ENCODE data around the gene TUBB1.
"Not testable (repeated sequence)": the region's sequence is repeated elsewhere in the genome, so short reads cannot be mapped to it uniquely, and the experiment has no call there.

Gene TUBB1

DNA sequence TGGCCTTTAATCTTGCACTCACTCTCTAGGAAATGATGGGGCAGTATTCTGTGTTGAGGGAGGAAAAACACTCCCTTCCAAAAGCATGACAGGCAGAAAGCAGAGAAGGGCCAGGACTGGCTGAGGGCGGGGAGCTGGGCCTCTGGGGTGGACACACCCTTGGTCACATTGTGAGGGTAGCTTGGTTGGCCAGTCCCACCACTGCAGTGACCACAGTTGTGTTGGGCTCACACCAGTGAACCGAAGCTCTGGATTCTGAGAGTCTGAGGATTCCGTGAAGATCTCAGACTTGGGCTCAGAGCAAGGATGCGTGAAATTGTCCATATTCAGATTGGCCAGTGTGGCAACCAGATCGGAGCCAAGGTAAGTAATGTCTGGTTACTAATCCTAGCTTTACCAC, at the start of gene TUBB1:
Gene TUBB1, plus strand, starts transcription at position 213 of the 400 bp plus-strand sequence. Its CDS starts 94 bp downstream, at position 307.
- DNase-seq, result peak; percentile 43

DNA sequence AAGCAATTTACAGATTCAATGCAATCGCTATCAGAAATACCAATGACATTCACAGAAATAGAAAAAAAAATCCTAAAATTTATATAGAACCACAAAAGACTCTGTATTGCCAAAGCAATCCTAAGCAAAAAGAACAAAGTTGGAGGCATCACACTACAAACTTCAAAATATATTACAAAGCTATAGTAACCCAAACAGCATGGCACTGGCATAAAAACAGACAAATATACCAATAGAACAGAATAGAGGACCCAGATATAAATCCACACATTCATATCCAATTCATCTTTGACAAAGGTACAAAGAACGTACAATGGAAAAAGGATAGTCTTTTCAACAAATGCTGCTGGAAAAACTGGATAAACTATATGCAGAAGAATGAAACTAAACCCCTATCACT, 49.8 kb upstream of the TUBB1 start:
- no peak for DNase-seq

DNA sequence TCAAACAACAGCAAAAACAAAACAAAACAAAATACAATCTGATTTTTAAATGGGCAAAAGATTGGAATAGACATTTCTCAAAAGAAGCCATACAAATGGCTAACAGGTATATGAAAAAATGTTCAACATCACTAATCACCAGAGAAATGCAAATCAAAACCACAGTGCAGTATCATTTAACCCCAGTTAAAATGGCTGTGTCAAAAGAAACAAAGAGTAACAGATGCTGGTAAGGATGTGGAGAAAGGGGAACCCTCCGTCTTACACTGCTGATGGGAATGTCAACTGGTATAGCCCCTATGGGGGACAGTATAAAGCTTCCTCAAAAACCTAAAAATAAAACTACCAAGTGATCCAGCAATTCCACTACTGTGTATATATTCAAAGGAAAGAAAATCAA, 49.1 kb upstream of the TUBB1 start:
- no peak for DNase-seq

- DNase-seq, result no peak
Observed at GRCh38 chr20:58971429-58971828, 47.8 kb upstream of the TUBB1 start.

GRCh38 chr20:58973179-58973578, 46.0 kb upstream of the TUBB1 start:
- DNase-seq, result no peak

- no peak for DNase-seq
Observed at GRCh38 chr20:58973866-58974265, 45.4 kb upstream of the TUBB1 start.

GRCh38 chr20:58975353-58975752, 43.9 kb upstream of the TUBB1 start:
- no peak for DNase-seq

DNA sequence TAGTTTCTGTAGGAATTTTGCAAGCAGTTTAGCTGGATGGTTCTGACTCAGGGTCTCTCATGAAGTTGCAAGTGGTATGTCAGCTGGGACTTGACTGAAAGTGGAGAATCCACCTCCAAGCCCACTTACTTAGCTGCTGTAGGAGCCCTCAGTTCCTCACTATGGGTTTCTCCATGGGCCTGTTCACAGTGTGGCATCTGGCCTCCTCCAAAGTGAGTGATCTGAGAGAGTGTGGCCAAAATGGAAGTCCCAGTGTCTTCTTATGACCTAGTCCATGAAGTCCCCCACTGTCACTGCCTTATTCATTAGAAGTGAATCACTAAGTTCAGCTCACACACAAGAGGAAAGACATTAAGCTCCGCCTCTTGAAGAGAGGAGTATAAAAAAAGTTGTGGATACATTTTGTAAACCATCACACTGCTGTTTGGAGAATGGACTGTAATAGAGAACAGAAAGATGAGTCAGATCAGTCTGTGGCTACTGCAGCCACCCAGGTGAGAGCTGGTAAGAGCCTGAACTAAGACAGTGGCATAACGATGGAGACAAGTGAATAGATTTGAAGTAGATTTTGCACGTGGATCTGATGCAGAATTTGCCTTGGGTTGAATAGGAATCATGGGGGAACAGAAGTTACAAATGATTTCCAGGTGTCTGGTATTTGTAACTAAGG, 43.0 kb upstream of the TUBB1 start:
- DNase-seq, result peak; percentile 37

- no peak for DNase-seq
Observed at GRCh38 chr20:58978351-58979190, 40.7 kb upstream of the TUBB1 start.

DNA sequence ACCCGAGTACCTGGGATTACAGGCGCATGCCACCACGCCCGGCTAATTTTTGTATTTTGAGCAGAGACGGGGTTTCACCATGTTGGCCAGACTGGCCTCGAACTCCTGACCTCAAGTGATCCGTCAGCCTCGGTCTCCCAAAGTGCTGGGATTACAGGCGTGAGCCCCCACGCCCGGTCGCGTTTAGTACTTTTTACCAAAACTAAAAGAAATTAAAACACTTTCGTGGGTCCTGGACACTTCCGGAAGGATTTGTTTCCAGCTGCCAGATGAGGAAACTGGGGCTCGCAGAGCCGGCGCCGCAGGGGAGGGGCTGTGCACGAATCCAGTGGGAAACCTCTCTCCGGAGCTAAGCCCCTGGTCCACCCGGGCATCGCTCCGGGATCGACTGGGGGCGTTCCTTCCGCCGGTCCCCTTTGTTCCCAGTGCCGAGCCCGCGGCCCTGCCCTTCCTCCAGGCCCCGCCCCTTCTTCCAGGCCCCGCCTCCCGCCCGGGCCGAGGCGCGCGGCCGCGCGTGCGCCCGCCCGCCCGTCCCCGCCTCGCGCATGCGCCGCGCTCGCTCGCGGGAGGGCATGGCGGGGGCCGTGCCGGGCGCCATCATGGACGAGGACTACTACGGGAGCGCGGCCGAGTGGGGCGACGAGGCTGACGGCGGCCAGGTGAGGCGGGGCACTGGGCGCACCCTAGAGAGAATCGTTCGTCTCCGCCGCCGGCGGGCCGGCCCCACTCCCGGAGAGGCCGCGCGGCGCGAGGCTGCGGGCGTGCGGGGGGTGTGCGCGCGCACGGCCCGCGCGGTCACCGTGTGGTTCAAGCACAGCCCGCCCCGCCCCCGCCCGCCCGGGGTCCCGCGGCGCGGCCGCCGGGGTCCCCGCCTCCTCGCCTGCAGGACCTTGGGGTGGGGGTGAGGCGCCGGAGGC, 38.3 kb upstream of the TUBB1 start, which contains the start of gene NELFCD:
Gene NELFCD, plus strand, starts transcription at position 546 of the 917 bp plus-strand sequence. Its CDS starts 54 bp downstream, at position 600.
- DNase-seq, result peak; percentile 96

DNA sequence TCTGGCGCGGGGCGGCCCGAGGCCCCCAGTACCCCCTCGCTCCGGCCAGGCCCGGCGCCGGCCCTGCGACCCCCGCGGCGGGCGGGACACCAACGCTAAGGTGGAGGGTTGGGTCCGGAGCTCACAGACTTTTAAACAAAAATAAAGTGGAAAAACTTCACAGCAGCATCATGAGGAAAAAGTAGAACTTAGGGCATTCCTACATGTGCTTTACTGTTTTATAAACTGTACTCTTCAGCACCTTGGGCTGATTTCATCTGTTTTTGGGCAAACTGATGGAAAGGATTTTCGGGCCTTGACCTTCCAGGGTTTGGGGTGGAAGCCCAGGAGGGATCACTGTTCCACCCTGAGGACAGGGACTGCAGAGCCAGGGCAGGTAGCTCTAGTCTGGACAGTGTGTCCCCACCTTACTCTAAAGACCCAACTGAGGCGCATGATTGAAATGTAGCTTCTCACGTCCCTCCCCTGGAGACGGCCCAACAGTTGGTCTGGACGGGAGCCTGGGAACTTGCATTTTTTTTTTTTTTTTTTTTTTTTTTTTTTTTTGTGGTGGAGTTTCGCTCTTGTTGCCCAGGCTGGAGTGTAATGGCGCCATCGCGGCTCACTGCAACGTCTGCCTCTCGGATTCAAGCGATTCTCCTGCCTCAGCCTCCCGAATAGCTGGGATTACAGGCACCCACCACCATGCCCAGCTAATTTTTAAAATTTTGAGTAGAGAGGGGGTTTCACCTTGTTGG, 37.4 kb upstream of the TUBB1 start:
- no peak for DNase-seq

DNA sequence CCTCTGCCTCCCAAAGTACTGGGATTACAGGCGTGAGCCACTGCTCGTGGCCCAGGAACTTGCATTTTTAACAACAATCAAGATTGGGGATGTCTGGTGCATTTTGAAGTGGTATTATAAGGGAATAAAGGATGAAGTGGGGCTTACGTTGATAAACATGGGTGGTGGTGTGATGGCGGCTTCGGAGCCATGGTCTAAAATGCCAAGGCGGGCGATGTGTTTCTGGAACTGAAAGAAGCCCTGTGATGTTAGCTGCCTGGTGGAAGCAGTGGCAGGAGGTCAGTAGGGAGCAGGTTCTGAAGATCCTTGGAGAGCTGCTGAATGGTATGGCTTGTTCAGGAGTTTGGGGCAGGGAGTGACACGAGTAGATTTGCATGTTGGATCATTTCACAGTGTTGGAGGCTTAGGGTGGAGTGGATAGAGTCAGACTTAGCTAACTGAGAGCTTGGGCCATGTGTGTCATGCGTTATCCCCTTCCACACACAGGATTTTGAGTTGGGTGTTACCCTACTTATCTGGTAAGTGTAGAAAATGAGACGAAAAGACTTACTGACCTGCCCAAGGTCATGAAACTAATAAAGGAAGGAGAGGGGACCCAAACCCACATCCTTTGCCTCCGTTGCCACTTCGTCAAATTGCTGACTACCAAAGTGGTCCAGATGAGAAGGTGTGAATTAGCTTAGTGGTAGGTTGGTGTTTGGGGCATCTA, 36.7 kb upstream of the TUBB1 start:
- DNase-seq, result peak; percentile 51

- not testable (repeated sequence) for DNase-seq
Observed at GRCh38 chr20:58983115-58983468, 36.1 kb upstream of the TUBB1 start.

GRCh38 chr20:58984691-58985090, 34.5 kb upstream of the TUBB1 start:
- peak; percentile 43 for DNase-seq

DNA sequence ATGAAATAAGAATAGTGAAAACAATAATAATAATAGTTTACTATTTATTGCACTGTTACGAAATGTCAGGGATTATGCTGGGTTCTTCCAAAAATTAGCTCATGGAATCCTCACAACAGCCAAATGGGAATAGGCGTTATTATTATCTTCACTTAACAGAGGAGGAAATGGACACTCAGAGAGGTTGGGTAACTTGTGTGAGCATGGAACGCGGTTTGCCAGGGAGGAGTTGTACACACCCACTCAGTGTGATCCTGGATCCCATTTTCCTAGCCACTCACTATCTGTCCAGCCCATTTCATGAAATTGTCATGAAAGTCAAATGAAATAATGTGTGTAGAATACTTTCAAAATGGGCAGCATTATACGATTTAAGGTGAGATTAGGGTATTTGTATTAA, 33.6 kb upstream of the TUBB1 start:
- peak; percentile 8 for DNase-seq

DNA sequence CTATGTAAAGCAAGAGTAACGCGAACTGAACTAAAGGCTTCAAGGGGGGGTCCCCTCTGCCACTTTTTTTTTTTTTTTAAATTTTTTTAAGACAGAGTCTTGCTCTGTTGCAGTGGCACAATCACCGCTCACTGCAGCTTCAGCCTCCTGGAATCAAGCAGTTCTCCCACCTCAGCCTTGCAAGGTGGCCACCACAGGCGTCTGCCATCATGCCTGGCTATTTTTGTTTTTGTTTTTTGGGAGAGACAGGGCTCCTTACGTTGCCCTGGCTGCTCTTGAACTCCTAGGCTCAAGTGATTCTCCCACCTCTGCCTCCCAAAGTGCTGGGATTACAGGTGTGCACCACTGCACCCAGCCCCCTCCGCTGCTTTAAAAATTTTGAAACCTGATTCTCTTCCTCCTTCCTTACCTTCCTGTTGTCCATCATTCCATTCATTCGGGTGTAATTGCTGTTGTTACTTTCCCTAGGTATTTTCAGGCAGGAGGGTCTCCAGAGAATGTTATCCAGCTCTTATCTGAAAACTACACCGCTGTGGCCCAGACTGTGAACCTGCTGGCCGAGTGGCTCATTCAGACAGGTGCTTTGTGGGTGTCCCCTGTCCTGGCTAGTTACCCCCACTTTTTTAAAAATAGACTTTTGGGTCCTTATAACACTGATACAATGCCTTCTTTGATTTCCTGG, 32.8 kb upstream of the TUBB1 start:
- DNase-seq, result peak; percentile 43

DNA sequence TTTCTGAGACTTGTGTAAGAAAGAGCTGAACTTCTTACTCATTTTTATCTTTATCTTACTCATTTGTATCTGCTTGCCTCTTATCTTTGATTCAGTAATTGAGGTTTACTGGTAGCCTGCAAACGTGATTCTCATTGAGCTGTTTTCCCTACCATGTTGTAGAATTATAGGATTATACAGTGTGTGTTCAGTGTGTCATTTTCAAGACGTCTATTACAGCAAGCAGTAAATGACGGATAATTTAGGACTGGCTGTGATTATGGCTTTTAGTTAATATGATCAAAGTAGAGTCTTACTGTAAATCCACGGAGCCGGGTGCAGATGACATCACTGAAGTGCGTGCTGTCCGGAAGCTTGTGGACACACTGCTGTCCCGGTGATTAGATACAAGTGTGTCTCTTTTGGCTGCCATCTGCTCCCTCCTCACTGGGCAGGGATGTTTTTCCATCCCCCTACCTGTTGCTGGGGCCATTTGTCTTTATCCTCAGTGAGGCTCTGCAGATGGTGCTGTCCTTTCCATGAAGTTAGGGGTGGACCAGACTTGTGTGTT, 32.2 kb upstream of the TUBB1 start:
- peak; percentile 15 for DNase-seq

GRCh38 chr20:58987790-58988564, 31.3 kb upstream of the TUBB1 start:
- DNase-seq, result no peak

GRCh38 chr20:58988565-58988882, 30.7 kb upstream of the TUBB1 start:
- peak; percentile 40 for DNase-seq

- peak; percentile 40 for DNase-seq
Observed at GRCh38 chr20:58989196-58989595, 30.0 kb upstream of the TUBB1 start.
